Mesothelial cell of epicardium (in vitro differentiated cells): ENCODE results near the gene MFSD2A. TPM values are rescaled to one million over a fixed set of nuclear protein-coding genes. Genes with fewer than 3 reads are reported as not detected.

Source experiments
- DNase-seq, 2 experiments: peaks; one replicate each; pipeline ENCODE4 v3.0.0; 2021; ENCODE audit warnings: low spot score in 2 of 2; ENCODE audit not compliant: unreplicated experiment in 2 of 2
- H3K27ac Mint-ChIP-seq: 2 replicates; pipeline ENCODE4 v1.8.0; 2021; ENCODE audit warnings: mixed read lengths
- H3K27me3 Mint-ChIP-seq: 2 replicates; pipeline ENCODE4 v1.8.0; 2021; ENCODE audit warnings: low read depth, mixed read lengths
- H3K36me3 Mint-ChIP-seq: 2 replicates; pipeline ENCODE4 v1.8.0; 2021; ENCODE audit warnings: mixed read lengths
- H3K4me1 Mint-ChIP-seq: 2 replicates; pipeline ENCODE4 v1.8.0; 2021; ENCODE audit warnings: mixed read lengths
- H3K4me3 Mint-ChIP-seq: 2 replicates; pipeline ENCODE4 v1.8.0; 2021; ENCODE audit warnings: mild to moderate bottlenecking, moderate library complexity, mixed read lengths
- H3K9me3 Mint-ChIP-seq: 2 replicates; pipeline ENCODE4 v1.8.0; 2021; ENCODE audit warnings: mixed read lengths
- CTCF ChIP-seq: fragments of 200-600 bp; sonication (generic); IDR thresholded peaks from one replicate; pipeline ENCODE4 v1.5.0; 2021; ENCODE audit warnings: antibody characterized with exemption; ENCODE audit not compliant: unreplicated experiment
- total RNA-seq: library from RNA; stranded (reverse); gene quantifications from 3 replicates; pipeline ENCODE4 v1.2.1, GENCODE V29; 2021

The MFSD2A gene
- total RNA-seq, 1 donor from 2014 or later, result 6.1 TPM

DNA sequence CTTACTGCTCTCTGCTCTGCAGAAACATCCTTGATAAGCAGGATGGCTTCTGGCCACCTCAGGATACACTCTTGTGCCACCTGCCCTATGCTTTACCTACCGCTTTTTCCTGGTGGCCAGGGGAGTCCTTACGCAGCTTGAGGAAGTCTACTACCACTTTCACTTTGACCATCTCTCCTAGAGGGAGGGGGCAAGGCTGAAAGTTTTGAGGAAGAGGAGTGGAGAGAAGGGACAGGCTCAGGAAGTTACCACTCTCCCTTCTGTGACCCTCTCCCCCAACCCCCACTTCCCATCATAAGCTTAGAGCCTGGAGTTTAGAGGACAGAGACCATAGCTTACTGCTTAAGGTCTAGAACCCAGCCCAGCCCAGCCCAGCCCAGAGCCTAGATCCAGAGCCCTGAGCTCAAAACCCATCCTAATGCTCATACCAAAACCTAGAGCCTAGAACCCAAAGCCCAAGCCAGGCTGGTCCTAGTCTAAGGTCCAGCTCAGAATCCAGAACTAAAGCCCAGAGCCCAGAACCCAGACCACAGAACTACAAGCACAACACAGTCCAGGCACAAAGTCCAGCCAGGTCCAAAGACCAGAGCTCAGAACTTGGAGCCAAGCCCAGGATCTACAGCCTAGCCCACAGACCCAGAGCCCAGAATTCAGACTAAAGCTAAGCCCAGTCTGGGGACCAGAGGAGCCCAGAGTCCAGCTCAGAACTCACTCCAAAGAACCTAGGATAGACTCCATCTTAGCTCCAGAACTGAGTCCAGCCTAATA, 18.0 kb upstream of the MFSD2A start:
- Mint-ChIP-seq H3K9me3 (peaks cover 4% of the 10 kb centered on the region), H3K27ac (no peak overlapping the region), H3K36me3 (no peaks in the 10 kb centered on the region), H3K4me1 (peaks cover 2% of the 10 kb centered on the region), H3K27me3 (peaks cover 21% of the 10 kb centered on the region), H3K4me3 (no peak overlapping the region)
- TF ChIP-seq CTCF, result no peak
- DNase-seq, result no peak

GRCh38 chr1:39938856-39939255, 16.1 kb upstream of the MFSD2A start:
- peaks cover 31% of the 10 kb centered on the region for H3K27me3 Mint-ChIP-seq
- no peak overlapping the region for H3K27ac Mint-ChIP-seq
- DNase-seq, result no peak
- H3K4me3 Mint-ChIP-seq, result no peak overlapping the region
- peaks cover 4% of the 10 kb centered on the region for H3K9me3 Mint-ChIP-seq
- TF ChIP-seq CTCF, result no peak
- no peaks in the 10 kb centered on the region for H3K36me3 Mint-ChIP-seq
- H3K4me1 Mint-ChIP-seq, result peaks cover 2% of the 10 kb centered on the region

GRCh38 chr1:39940253-39940652, 14.7 kb upstream of the MFSD2A start:
- Mint-ChIP-seq H3K27me3 (peaks cover 28% of the 10 kb centered on the region), H3K27ac (no peak overlapping the region), H3K9me3 (peaks cover 4% of the 10 kb centered on the region), H3K4me1 (no peaks in the 10 kb centered on the region), H3K4me3 (no peak overlapping the region), H3K36me3 (no peaks in the 10 kb centered on the region)
- DNase-seq, result no peak
- TF ChIP-seq CTCF, result no peak

DNA sequence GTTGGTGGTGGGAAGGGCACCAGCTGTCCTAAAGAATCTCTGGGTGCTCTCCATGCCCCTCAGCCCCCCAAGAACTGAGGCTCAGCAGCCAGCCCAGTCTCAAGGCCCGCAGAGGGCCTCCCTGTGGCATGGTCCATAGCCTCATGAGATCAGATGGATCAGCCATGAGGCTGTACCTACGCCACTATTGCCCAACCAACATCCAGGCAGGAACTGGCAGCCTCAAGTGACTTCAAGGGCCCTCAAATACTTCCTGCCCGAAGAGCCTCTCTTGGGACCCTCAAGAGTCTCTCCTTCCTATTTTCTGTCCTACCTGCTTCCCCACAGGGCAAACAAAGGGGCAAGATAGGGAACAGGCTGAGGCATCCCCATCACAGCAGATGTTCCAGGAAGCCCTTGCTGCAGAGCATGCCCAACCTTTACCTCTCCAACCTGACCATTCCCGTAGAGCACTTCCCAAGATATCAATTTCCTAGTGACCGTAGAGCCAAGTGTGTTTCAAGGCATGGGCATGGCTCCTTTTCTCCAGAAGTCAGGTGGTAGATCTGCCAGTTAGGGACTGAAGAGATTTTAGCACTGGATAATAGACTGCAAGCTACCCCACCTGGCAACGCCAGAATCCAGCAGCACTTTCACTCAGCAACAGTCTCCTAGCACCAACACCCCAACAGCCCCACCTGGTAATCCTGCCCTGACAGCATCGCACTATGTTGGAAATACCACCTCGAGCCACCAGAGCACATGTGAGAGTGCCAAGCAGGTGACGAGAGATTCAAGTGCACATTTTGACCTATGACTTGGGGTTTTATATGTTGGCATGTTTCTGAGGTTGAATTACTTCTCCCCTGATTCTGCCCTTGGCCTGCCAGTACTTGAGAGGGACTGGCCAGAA, 13.7 kb upstream of the MFSD2A start:
- Mint-ChIP-seq H3K36me3 (no peaks in the 10 kb centered on the region), H3K4me3 (no peak overlapping the region), H3K27me3 (peaks cover 29% of the 10 kb centered on the region), H3K4me1 (no peaks in the 10 kb centered on the region), H3K9me3 (no peaks in the 10 kb centered on the region), H3K27ac (no peak overlapping the region)
- no peak for TF ChIP-seq CTCF
- no peak for DNase-seq

GRCh38 chr1:39943471-39944290, 11.3 kb upstream of the MFSD2A start:
- H3K9me3 Mint-ChIP-seq, result no peaks in the 10 kb centered on the region
- no peaks in the 10 kb centered on the region for H3K36me3 Mint-ChIP-seq
- DNase-seq, result no peak
- H3K27ac Mint-ChIP-seq, result no peak overlapping the region
- peaks cover 30% of the 10 kb centered on the region for H3K27me3 Mint-ChIP-seq
- no peaks in the 10 kb centered on the region for H3K4me1 Mint-ChIP-seq
- H3K4me3 Mint-ChIP-seq, result no peak overlapping the region
- no peak for TF ChIP-seq CTCF
